Heart right ventricle (tissue), 16 donors: ENCODE measurements around the gene IL11RA. TPM values are rescaled to one million over a fixed set of nuclear protein-coding genes. Genes with fewer than 3 reads are reported as not detected.

Experiments used
- ATAC-seq, 8 donors: fragments of 200-7000 bp; cut with Tn5 transposase; one replicate each; pipeline ENCODE4 v1.9.1; 2020; ENCODE audit warnings: mild to moderate bottlenecking in 8 of 8, moderate library complexity in 8 of 8, moderate number of reproducible peaks in 1 of 8
- DNase-seq, 2 donors: peaks; one replicate each; pipeline ENCODE4 v3.0.0-alpha.2; 2020
- H3K27ac ChIP-seq, 10 donors: fragments of 200-600 bp; sonication (generic) in 2 of 10; one replicate each; pipeline versions ENCODE4 v1.5.0 to v1.8.0; 2020 to 2022; ENCODE audit warnings: mild to moderate bottlenecking in 3 of 10
- H3K27me3 ChIP-seq, 7 donors: fragments of 200-600 bp; one replicate each; pipeline ENCODE4 v1.8.0; 2021 to 2022; ENCODE audit warnings: mild to moderate bottlenecking in 2 of 7
- H3K36me3 ChIP-seq, 9 donors: fragments of 200-600 bp; sonication (generic) in 1 of 9; one replicate each; pipeline versions ENCODE4 v1.5.0 to v1.8.0; 2020 to 2022; ENCODE audit warnings: mild to moderate bottlenecking in 2 of 9
- H3K4me1 ChIP-seq, 9 donors: fragments of 200-600 bp; sonication (generic) in 1 of 9; one replicate each; pipeline versions ENCODE4 v1.5.0 to v1.8.0; 2020 to 2022; ENCODE audit warnings: mild to moderate bottlenecking in 4 of 9
- H3K4me3 ChIP-seq, 10 donors: fragments of 200-600 bp; sonication (generic) in 2 of 10; one replicate each; pipeline versions ENCODE4 v1.5.0 to v1.8.0; 2020 to 2022; ENCODE audit warnings: mild to moderate bottlenecking in 7 of 10, moderate library complexity in 2 of 10
- H3K9me3 ChIP-seq, 11 donors: fragments of 200-600 bp in 10 of 11; sonication (generic) in 2 of 11; one replicate each; pipeline versions ENCODE4 v1.5.0 to v1.8.0; 2013 to 2022; ENCODE audit warnings: mild to moderate bottlenecking in 2 of 11, control low read depth in 1 of 11, moderate library complexity in 1 of 11
- WGBS, 2 donors: extraction: QIAGEN DNeasy Blood & Tissue Kit; methylation state at CpG; one replicate each; pipeline ENCODE4 v1.1.7; 2013; ENCODE audit warnings: inconsistent platforms in 1 of 2; 5-methylcytosine and 5-hydroxymethylcytosine counted together
- intact Hi-C, 10 donors: fragments of 100-400 bp; cut with DNase I; formaldehyde crosslinking; loops; one replicate each; pipeline versions ENCODE4 v1.11.1 to v1.14.2; 2022
- polyA plus RNA-seq, 2 donors: library from polyadenylated mRNA; stranded (reverse); fragments of 200-250 nt; gene quantifications; one replicate each; pipeline ENCODE4 v1.2.3, GENCODE V29; 2013
- total RNA-seq, 10 donors: library from RNA; stranded (reverse); fragmentation: NEBNext Ultra II Directional in 3 of 10; extraction: Animal tissue kit (Norgen Biotek cat#: 25700) in 3 of 10; gene quantifications; one replicate each; pipeline versions ENCODE4 v1.2.1 to v1.2.4, GENCODE V29; 2021 to 2023
- TF ChIP-seq, protein P1 (sequence below), 9 donors: fragments of 200-600 bp; sonication (generic) in 2 of 9; IDR thresholded peaks; one replicate each; pipeline versions ENCODE4 v1.5.0 to v1.8.0; 2021 to 2022; ENCODE audit warnings: antibody characterized with exemption in 9 of 9, mild to moderate bottlenecking in 5 of 9, moderate library complexity in 1 of 9
- donor health status: Arrhythmogenic right ventricular cardiomyopathy.
- donor health status: ischemic (EF 13 %, LVEDD 7.1; RV severe dilation, severe dysfunction).
- donor health status: healthy with polysubstance abuse.
- donor health status: DM: no; HTN: yes; CAD: no.
- donor health status: DM: no; HTN: no; CAD: no.
- donor health status: ischemic (EF 25% LVEDD 6.9; RV normal size, moderate dysfunction).
- donor health status: ischemic (EF 25% LVEDD 5.7; RV mildly dilated, moderate dysfunction).
- donor health status: healthy.
- donor health status: DM: yes; HTN: yes; CAD: no.
- donor health status: Ischemic cardiomyopathy.
- donor health status: ischemic (EF 35%, LVEDD 5.7; RV mildly dilated, moderate dysfunction).
- donor health status: nonischemic (EF 11% LVEDD 7.7; RV severe dilation, severe dysfunction).
- donor health status: DM: yes; HTN: yes; CAD: no.
- donor health status: PGD.
- donor health status: ischemic (EF 29% LVEDD 5.4; RV normal size, mild dysfunction).
- donor health status: nonischemic (EF 23%, LVEDD 6.1; RV moderate dilation, normal function).

Gene IL11RA
- total and polyA plus RNA-seq, 12 donors: 26.9 to 53.7 (median 47.9) TPM

DNA sequence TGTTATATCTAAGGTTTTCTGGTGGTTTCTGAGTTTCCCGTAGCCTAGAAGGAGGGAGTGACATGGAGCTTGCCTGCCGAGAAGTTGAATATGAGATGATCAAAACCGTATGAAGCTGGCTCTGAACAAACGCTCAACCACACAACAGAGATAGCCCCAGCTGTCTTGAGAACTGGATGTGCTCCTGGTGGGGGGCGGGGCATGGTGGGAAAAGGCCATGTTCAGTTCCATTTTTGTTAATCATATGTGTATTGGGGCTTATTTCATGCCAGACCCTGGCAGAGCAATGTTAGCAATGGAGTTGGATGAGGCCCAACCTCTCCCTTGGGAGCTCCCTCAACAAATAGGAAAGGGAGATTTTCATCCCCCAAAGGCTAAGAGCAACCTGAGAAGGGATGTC, 34.2 kb downstream of the IL11RA start:
- peak overlapping the region in 1 of 10 donors; percentile 38 for H3K27ac ChIP-seq
- H3K9me3 ChIP-seq: no peaks in the 10 kb centered on the region
- H3K4me1 ChIP-seq: peaks cover 0 to 38% (median 0%) of the 10 kb centered on the region in 9 donors
- peaks cover 0 to 7% (median 0%) of the 10 kb centered on the region in 9 donors for H3K36me3 ChIP-seq
- peak in 3 of 8 donors; percentile 43 to 53 (median 45) for ATAC-seq
- 76 to 84% methylated on average over 5 of the region's 5 CpGs for WGBS, 2 donors
- no peaks in the 10 kb centered on the region for H3K27me3 ChIP-seq
- peak in 1 of 2 donors; percentile 21 for DNase-seq
- H3K4me3 ChIP-seq: no peak overlapping the region
- TF ChIP-seq, protein P1, sequence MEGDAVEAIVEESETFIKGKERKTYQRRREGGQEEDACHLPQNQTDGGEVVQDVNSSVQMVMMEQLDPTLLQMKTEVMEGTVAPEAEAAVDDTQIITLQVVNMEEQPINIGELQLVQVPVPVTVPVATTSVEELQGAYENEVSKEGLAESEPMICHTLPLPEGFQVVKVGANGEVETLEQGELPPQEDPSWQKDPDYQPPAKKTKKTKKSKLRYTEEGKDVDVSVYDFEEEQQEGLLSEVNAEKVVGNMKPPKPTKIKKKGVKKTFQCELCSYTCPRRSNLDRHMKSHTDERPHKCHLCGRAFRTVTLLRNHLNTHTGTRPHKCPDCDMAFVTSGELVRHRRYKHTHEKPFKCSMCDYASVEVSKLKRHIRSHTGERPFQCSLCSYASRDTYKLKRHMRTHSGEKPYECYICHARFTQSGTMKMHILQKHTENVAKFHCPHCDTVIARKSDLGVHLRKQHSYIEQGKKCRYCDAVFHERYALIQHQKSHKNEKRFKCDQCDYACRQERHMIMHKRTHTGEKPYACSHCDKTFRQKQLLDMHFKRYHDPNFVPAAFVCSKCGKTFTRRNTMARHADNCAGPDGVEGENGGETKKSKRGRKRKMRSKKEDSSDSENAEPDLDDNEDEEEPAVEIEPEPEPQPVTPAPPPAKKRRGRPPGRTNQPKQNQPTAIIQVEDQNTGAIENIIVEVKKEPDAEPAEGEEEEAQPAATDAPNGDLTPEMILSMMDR (IDR thresholded peaks at IDR 0.05): no peak
- intact Hi-C loops: no loop called here

DNA sequence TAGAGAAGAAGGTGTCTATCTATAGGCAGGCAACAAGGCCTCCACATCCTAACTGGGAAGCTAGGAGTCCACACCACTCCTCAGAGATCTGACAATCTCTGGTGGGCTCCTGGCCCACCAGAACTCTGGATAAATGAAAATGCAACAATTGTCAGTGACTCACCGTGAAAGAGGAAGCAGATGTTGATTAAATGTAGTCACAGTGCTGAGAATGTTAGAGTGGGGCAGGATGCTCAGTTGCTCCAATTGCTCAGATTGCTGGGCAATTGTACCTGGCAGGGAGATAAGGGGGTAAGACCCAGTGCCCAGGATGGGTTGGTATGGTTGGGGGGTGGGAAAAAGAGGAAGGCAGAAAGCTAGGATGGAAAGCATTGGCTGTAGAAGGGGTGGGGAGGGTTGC, 34.7 kb downstream of the IL11RA start:
- peaks cover 0 to 40% (median 0%) of the 10 kb centered on the region in 9 donors for H3K4me1 ChIP-seq
- 51 to 55% methylated on average over 1 of the region's 1 CpG for WGBS, 2 donors
- H3K4me3 ChIP-seq: no peak overlapping the region

DNA sequence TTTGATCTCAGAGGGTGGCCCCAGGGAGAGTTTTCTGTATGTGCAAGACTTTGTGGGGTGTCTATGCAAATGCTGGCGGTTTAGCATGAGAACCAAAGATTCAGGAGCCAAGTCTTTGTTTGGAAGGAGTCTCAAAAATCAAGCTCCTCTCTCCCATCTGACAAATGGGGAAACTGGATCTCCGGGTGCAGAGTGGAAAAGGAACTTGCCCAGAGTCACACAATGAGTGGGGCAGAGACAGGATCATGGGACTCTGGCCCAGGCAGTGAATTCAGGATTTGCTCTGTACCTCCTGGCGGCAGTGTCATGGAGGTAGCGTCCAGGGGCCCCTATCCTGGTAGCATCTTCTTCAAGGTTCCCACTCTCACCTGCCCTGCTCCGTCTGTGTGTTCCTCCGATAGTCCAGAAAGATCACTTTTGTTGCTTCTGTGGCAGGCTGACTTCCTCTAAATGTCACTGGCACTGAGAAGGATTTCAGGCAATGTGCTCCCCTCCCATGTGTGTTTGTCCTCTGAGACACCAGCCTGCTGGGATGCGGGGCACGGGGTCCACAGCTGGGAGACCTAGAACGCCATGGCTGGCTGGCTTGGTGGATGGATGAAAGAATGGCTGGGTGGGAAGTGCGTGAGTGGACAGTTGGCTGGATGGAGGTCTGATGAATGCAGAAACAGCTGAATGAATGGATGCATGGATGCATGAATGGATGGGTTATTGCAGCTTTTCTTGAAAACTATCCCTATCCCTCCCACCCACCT, 35.5 kb downstream of the IL11RA start:
- ATAC-seq (no peak), DNase-seq (no peak)
- intact Hi-C loops: no loop called here
- H3K27ac ChIP-seq: no peak overlapping the region
- H3K36me3 ChIP-seq: no peaks in the 10 kb centered on the region
- peaks cover 0 to 43% (median 0%) of the 10 kb centered on the region in 9 donors for H3K4me1 ChIP-seq
- H3K4me3 ChIP-seq: no peak overlapping the region
- no peaks in the 10 kb centered on the region for H3K9me3 ChIP-seq
- WGBS, 2 donors: 91 to 93% methylated on average over 10 of the region's 10 CpGs
- no peaks in the 10 kb centered on the region for H3K27me3 ChIP-seq
- TF ChIP-seq, protein P1 (IDR thresholded peaks at IDR 0.05): no peak

More for the DNA sequence above, 34.7 kb downstream of the IL11RA start:
- DNase-seq (no peak), ATAC-seq (no peak)
- TF ChIP-seq, protein P1 (IDR thresholded peaks at IDR 0.05): no peak
- Histone ChIP-seq H3K36me3 (peaks cover 0 to 2% (median 0%) of the 10 kb centered on the region in 9 donors), H3K9me3 (no peaks in the 10 kb centered on the region), H3K27me3 (no peaks in the 10 kb centered on the region), H3K27ac (peak overlapping the region in 1 of 10 donors; percentile 12)
- intact Hi-C loops: no loop called here

DNA sequence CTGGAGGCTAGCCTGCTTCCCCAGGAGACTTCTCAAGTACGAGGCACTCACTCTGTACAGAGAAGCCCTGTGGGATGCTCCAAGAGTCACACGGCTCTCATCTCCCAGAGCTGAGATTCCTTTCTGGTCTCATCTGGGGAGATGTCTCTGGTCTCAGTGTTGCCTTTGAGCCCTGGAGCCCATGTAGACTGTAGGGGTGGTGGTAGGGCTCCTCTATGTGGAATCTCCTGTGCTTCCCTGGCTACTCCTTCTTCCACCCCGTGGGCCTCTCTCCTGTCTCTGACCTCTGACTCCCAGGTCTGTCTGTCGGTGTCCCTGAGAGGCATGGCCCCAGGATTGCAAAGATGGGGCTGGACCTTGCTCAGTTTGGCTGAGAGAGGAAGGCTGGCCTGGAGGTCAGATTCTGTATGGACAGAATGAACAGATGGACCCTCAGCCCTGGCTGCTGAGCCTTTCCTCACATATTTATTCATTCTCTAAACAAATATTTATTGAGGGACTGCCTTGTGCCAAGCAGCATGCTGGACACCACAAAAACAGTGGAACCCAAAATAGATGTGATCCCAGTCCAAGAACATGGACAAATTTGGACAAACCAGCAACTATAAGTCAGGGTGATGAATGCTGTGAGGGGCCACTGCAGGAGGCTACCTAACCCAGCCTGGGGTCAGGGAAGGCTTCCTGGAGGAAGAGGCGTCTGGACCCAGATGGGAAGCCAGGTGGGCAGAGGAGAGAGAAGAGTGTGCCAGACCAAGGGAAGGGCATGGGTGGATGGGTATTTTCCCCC, 36.5 kb downstream of the IL11RA start:
- ATAC-seq (no peak), DNase-seq (no peak)
- peaks cover 0 to 43% (median 0%) of the 10 kb centered on the region in 9 donors for H3K4me1 ChIP-seq
- H3K4me3 ChIP-seq: no peak overlapping the region
- intact Hi-C loops: no loop called here
- 76 to 80% methylated on average over 5 of the region's 5 CpGs for WGBS, 2 donors
- TF ChIP-seq, protein P1 (IDR thresholded peaks at IDR 0.05): no peak
- no peaks in the 10 kb centered on the region for H3K36me3 ChIP-seq
- H3K9me3 ChIP-seq: no peaks in the 10 kb centered on the region
- no peak overlapping the region for H3K27ac ChIP-seq
- no peaks in the 10 kb centered on the region for H3K27me3 ChIP-seq
